ENCODE results near the gene KCTD16.

DNA sequence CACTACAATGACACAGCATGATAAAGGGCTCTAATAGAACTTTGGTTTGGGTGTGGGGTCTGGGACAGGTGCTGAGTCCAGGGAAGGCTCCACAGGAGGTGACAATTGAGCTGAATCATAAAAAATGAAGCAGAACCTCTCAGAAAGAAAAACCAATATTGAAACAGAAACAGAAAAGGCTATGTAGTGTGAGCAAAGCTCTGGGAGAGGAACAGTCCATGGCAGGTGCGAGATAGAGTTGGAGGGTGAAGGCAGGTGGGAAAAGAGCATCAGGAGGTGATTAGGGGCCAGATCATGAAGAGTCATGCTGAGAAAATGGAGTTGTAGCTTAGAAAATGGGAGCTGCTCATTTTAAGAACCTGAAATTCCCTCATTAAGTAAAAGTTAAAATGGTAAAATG lies 164.9 kb downstream of the KCTD16 start:
- no peak for TF ChIP-seq POLR2A (IDR thresholded peaks at IDR 0.05)
- TF ChIP-seq CTCF (IDR thresholded peaks at IDR 0.05) = no peak
